AG04449 (cell line): Measurements from ENCODE around the gene ERG.

ENCODE experiments used
- CTCF ChIA-PET: fragments of 350-600 bp; formaldehyde crosslinking; extraction: SDS; loops from one replicate; lab custom pipeline; 2021; ENCODE audit warnings: antibody characterized with exemption; lab: Yijun Ruan, JAX
- POLR2A ChIA-PET: fragments of 400-600, 350-600 bp; formaldehyde crosslinking; extraction: SDS; loops from one replicate; lab custom pipeline; 2020; ENCODE audit warnings: antibody characterized with exemption, inconsistent platforms; lab: Yijun Ruan, JAX
- DNase-seq: peaks from one replicate; pipeline ENCODE4 v3.0.0-alpha.2; 2010; ENCODE audit warnings: low read depth, low spot score
- H3K4me3 ChIP-seq: 2 replicates; pipeline ENCODE4 v1.5.1; 2011; ENCODE audit warnings: low read depth, mild to moderate bottlenecking, control low read depth, low read length
- TF ChIP-seq, protein P1 (sequence below): IDR thresholded peaks from one replicate; pipeline ENCODE4 v1.5.1; 2011; ENCODE audit warnings: mild to moderate bottlenecking, moderate library complexity, low read length, control low read depth, inconsistent platforms; ENCODE audit not compliant: insufficient read depth; ENCODE audit errors: missing control alignments

Gene ERG

GRCh38 chr21:38467911-38468310 is 30.4 kb downstream of the ERG start:
- no peak for DNase-seq
- CTCF ChIA-PET = no interaction called here
- H3K4me3 ChIP-seq = no peak overlapping the region
- POLR2A ChIA-PET = no interaction called here
- TF ChIP-seq, protein P1, sequence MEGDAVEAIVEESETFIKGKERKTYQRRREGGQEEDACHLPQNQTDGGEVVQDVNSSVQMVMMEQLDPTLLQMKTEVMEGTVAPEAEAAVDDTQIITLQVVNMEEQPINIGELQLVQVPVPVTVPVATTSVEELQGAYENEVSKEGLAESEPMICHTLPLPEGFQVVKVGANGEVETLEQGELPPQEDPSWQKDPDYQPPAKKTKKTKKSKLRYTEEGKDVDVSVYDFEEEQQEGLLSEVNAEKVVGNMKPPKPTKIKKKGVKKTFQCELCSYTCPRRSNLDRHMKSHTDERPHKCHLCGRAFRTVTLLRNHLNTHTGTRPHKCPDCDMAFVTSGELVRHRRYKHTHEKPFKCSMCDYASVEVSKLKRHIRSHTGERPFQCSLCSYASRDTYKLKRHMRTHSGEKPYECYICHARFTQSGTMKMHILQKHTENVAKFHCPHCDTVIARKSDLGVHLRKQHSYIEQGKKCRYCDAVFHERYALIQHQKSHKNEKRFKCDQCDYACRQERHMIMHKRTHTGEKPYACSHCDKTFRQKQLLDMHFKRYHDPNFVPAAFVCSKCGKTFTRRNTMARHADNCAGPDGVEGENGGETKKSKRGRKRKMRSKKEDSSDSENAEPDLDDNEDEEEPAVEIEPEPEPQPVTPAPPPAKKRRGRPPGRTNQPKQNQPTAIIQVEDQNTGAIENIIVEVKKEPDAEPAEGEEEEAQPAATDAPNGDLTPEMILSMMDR = no peak

DNA sequence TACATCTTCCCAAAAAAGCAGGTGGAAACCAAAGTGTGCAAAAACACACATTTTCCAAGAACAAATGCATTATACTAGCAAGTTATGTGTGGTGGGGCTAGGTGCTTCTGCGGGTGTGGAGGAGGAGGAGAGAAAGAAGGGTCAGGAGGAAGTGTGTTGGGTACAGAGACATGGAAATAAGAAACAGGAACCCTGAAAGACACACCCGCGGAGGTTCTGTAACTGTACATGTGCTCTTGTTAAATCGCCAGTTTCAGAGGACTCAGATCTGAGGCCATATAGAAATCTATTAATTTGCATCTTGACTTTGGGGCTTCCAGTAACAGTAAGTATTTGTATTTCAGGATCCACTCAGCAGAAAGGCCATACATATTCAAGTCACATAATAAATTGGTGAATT is 30.9 kb downstream of the ERG start:
- ChIA-PET CTCF (no interaction called here), POLR2A (no interaction called here)
- no peak for DNase-seq
- H3K4me3 ChIP-seq = no peak overlapping the region
- TF ChIP-seq, protein P1 = no peak

DNA sequence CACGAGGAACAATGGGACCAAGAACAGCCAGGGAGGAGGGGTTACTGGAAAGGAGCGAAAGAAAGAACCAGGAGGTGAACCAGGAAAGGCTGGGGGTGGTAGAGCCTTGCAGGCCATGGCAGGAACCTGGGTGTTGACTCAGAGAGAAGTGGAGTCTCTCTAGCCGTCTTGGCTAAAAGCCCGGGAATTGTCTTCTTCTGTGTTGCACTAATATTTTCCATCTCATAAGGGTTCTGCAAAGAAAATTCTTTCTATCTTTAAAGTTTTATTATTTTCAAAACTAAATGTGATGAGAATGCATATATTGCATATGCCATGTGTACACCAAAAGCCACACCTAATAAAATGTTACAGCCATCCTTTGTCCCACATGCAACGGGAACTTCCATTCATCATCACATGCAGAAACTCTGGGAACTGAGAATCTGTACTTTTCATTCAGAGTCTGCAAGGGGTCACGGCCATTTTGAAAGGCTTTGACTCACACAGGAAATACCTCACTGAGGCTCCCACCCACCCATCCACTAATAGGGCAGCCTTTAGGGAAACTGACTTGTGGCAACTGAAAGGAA is 38.0 kb downstream of the ERG start:
- H3K4me3 ChIP-seq = no peak overlapping the region
- TF ChIP-seq, protein P1 = no peak
- DNase-seq = no peak
- ChIA-PET POLR2A (no interaction called here), CTCF (no interaction called here)

GRCh38 chr21:38459490-38459889 is 38.8 kb downstream of the ERG start:
- no peak for DNase-seq
- TF ChIP-seq, protein P1 = no peak
- ChIA-PET POLR2A (no interaction called here), CTCF (interaction anchor here (0.9 to 1.0 kb wide), 2 partner anchors 16 to 21 kb away, joined by 3 read pairs; no protein-coding TSS in a partner anchor)
- no peak overlapping the region for H3K4me3 ChIP-seq

DNA sequence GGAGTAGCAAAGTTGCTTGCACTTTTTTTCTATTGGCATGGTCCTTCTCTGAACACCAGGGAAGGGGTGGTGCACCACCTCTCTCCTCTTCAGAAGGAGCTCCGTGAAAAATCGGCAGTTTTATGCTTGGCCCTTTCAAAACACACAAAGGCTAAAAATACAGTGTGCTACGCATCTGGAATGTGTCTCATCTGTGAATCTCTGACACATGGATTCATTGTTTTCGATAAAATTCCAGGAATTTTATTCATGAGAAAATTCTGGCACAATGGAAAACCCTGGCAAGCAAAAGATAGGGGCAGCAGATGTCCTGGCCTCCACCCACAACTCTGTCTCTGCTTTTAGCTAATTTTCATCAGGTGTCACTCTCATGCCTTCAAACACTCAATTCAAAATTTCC is 42.9 kb downstream of the ERG start:
- POLR2A ChIA-PET = no interaction called here
- CTCF ChIA-PET = interaction anchor here (0.7 to 0.8 kb wide), 2 partner anchors 9 to 18 kb away, joined by 3 read pairs; no protein-coding TSS in a partner anchor
- TF ChIP-seq, protein P1 = no peak
- DNase-seq = no peak
- no peak overlapping the region for H3K4me3 ChIP-seq

- ChIA-PET POLR2A (no interaction called here), CTCF (interaction anchor here (0.5 kb wide), 1 partner anchor 780 kb away, joined by 3 read pairs; no protein-coding TSS in a partner anchor)
- DNase-seq = no peak
- no peak overlapping the region for H3K4me3 ChIP-seq
- TF ChIP-seq, protein P1 = no peak
Measured at GRCh38 chr21:38454702-38455101, 43.6 kb downstream of the ERG start.
